ENCODE measurements around the gene IRF3.

The IRF3 gene

GRCh38 chr19:49646586-49646985 lies 19.1 kb downstream of the IRF3 start:
- no peak for DNase-seq
- H3K27me3 ChIP-seq, result no peaks in the 10 kb centered on the region
- no peak overlapping the region for H3K4me3 ChIP-seq (ENCODE audit: low read depth, low read length)
- H3K36me3 ChIP-seq, result peaks cover 44% of the 10 kb centered on the region
- no peaks in the 10 kb centered on the region for H3K9me3 ChIP-seq
- H3K4me1 ChIP-seq, result no peaks in the 10 kb centered on the region
- no peak for TF ChIP-seq CTCF (IDR thresholded peaks at IDR 0.05; ENCODE audit: low read depth, low read length)

GRCh38 chr19:49645995-49646394 lies 19.7 kb downstream of the IRF3 start:
- DNase-seq, result no peak
- Histone ChIP-seq H3K9me3 (no peaks in the 10 kb centered on the region), H3K4me3 (ENCODE audit: low read depth, low read length) (no peak overlapping the region), H3K27me3 (no peaks in the 10 kb centered on the region), H3K4me1 (peaks cover 5% of the 10 kb centered on the region), H3K36me3 (peaks cover 40% of the 10 kb centered on the region)
- TF ChIP-seq CTCF (IDR thresholded peaks at IDR 0.05; ENCODE audit: low read depth, low read length), result no peak

GRCh38 chr19:49645592-49645991 lies 20.1 kb downstream of the IRF3 start:
- Histone ChIP-seq H3K4me1 (peaks cover 8% of the 10 kb centered on the region), H3K36me3 (peaks cover 40% of the 10 kb centered on the region), H3K27me3 (no peaks in the 10 kb centered on the region), H3K9me3 (no peaks in the 10 kb centered on the region), H3K4me3 (ENCODE audit: low read depth, low read length) (no peak overlapping the region)
- no peak for TF ChIP-seq CTCF (IDR thresholded peaks at IDR 0.05; ENCODE audit: low read depth, low read length)
- no peak for DNase-seq

- H3K4me1 ChIP-seq, result peaks cover 8% of the 10 kb centered on the region
- no peak for DNase-seq
- H3K4me3 ChIP-seq (ENCODE audit: low read depth, low read length), result no peak overlapping the region
Observed at GRCh38 chr19:49643466-49643865, 22.2 kb downstream of the IRF3 start.

GRCh38 chr19:49642492-49643035 lies 23.1 kb downstream of the IRF3 start:
- no peak for TF ChIP-seq CTCF (IDR thresholded peaks at IDR 0.05; ENCODE audit: low read depth, low read length)
- DNase-seq, result no peak
- Histone ChIP-seq H3K36me3 (peaks cover 23% of the 10 kb centered on the region), H3K27me3 (no peaks in the 10 kb centered on the region), H3K9me3 (no peaks in the 10 kb centered on the region), H3K4me1 (peaks cover 8% of the 10 kb centered on the region), H3K4me3 (ENCODE audit: low read depth, low read length) (peak overlapping the region; percentile 84)

More at GRCh38 chr19:49643466-49643865, 22.2 kb downstream of the IRF3 start:
- TF ChIP-seq CTCF (IDR thresholded peaks at IDR 0.05; ENCODE audit: low read depth, low read length), result no peak
- H3K36me3 ChIP-seq, result peaks cover 24% of the 10 kb centered on the region
- no peaks in the 10 kb centered on the region for H3K9me3 ChIP-seq
- H3K27me3 ChIP-seq, result no peaks in the 10 kb centered on the region

- H3K4me3 ChIP-seq (ENCODE audit: low read depth, low read length), result peak within 1 kb of the TSS; percentile 84
- no peaks in the 10 kb centered on the region for H3K27me3 ChIP-seq
- peaks cover 8% of the 10 kb centered on the region for H3K4me1 ChIP-seq
- TF ChIP-seq CTCF (IDR thresholded peaks at IDR 0.05; ENCODE audit: low read depth, low read length), result no peak
- no peaks in the 10 kb centered on the region for H3K9me3 ChIP-seq
- peaks cover 16% of the 10 kb centered on the region for H3K36me3 ChIP-seq
- DNase-seq, result peak; percentile 99
Observed at GRCh38 chr19:49641688-49642491, 23.8 kb downstream of the IRF3 start, which contains the start of gene SCAF1. TSS of gene SCAF1 (plus strand) at chr19:49642209. CDS start at chr19:49645027, 2,818 bp downstream.

Data from BE2C (cell line).